GM21515 (cell line): ENCODE measurements around the gene FAM217A.
A peak's percentile ranks its signal among the peaks of the same experiment; 100 is the strongest.

Experiments used
- ATAC-seq: cut with Tn5 transposase; IDR thresholded peaks from one replicate; pipeline ENCODE4 v1.9.1; 2021; ENCODE audit not compliant: unreplicated experiment

Gene FAM217A

DNA sequence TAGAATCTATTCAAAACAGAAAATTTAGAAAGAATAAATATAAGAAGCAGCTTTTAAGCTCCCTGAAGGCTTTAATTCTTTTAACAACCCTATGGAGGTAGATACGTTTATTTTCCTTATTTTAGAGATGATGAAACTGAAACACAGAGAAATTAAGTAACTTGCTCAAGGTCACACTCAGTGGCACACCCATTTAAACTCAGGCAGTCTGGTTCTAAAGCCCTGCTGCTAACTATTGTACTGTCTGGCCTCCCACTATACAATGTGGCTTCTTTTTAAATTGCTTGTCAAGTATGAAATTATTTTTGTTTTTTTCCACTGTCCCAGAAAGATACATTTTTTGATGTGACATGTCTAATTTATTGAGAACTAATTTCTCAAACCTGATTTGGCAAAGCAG is 55.7 kb downstream of the FAM217A start:
- no peak for ATAC-seq

DNA sequence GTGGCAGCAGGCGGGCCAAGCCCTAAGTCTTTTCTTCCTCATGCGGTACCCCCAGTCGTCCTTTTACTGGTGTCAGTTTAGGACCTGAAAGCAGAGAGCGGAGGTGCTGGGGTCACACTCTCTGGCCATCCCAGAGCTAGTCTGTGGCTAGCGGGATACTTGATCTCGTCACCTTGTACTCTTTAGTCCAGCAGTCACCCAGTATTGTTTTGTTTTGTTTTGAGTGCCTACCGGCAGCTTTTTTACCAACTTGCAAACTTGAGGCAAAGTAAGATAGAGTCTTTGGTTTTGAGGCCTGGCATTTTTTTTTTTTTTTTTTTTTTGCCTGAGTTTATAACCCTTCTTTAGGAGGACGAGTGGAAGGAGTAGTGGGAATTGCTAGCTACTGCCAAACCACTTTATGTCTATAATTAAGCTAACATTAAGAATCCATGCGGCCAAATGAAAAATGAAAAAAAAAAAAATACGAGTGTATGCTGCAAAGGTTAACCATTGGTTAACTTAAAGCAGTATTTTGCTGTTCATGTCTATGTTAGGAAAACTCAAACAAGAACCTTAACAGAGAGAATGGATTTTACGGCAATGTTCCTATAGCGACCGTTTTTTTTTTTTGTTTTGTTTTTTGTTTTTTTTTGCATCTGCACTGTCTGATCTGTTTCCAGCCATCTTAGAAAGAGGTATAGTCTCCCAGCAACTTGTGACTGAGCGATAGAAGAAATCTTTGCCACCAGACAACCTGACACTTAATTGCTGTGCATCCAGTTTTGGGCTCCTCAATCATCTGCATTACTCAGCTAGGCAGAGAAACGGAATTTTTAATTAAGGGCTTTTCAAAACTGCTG is 56.9 kb downstream of the FAM217A start:
- ATAC-seq: peak; percentile 9

GRCh38 chr6:4021133-4021853 is 57.6 kb downstream of the FAM217A start:
- ATAC-seq: peak; percentile 53

DNA sequence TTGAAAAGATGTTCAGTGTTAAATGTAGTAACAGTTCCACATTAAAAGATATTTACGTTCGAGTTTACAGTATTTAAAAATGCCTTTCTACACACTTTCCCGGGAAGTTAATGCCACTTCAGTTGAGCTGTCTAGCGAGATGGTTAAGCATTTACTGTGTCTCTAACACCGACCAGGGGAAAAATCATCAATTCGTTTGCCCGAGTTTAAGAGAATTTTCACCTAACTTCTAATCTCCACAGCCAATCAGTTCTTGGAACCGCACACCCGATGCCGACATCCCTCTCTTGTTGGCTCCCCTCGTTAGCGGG is 58.2 kb downstream of the FAM217A start:
- ATAC-seq: no peak

DNA sequence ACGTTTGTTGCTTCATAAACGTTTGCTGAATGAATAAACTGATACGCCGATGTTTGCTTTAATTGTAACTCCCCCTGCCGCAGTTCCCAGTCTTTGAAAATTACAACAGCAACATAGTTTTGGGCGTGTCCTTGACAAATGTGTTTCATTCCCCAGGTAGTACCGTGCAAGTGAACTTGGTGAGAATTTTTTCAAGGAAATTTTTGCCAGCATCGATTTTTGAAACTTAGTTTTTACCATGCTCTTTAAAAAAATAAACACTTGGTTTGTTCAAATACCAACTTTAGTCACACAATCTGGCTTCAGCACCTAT is 60.1 kb downstream of the FAM217A start:
- no peak for ATAC-seq
